Naive B cell (primary cell): ENCODE results near the gene TMEM169. TPM values are rescaled to one million over a fixed set of nuclear protein-coding genes. Genes with fewer than 3 reads are reported as not detected.
"Not testable (repeated sequence)": the region's sequence is repeated elsewhere in the genome, so short reads cannot be mapped to it uniquely, and the experiment has no call there.

Experiments used
- ATAC-seq, 2 donors: fragments of 150-1000 bp; cut with Tn5 transposase; 2 replicates each; pipeline ENCODE4 v1.10.0; 2021; ENCODE audit warnings: low read depth in 2 of 2, mild to moderate bottlenecking in 2 of 2, moderate library complexity in 2 of 2
- DNase-seq: peaks from one replicate; pipeline ENCODE4 v3.0.0; 2022
- H3K27ac Mint-ChIP-seq, 6 donors: one replicate each; pipeline ENCODE4 v1.8.0; 2020 to 2022; ENCODE audit warnings: mild to moderate bottlenecking in 6 of 6, mixed read lengths in 6 of 6, moderate library complexity in 5 of 6, inconsistent platforms in 2 of 6
- H3K27me3 Mint-ChIP-seq, 3 donors: one replicate each; pipeline ENCODE4 v1.8.0; 2021 to 2022; ENCODE audit warnings: mixed read lengths in 3 of 3, mild to moderate bottlenecking in 1 of 3
- H3K36me3 Mint-ChIP-seq, 2 donors: one replicate each; pipeline ENCODE4 v1.8.0; 2020 to 2022; ENCODE audit warnings: mixed read lengths in 2 of 2, inconsistent platforms in 1 of 2, mild to moderate bottlenecking in 1 of 2
- H3K4me1 Mint-ChIP-seq, 3 donors: one replicate each; pipeline ENCODE4 v1.8.0; 2020 to 2022; ENCODE audit warnings: mixed read lengths in 3 of 3, inconsistent platforms in 1 of 3, mild to moderate bottlenecking in 1 of 3, moderate library complexity in 1 of 3
- H3K4me3 Mint-ChIP-seq, 8 donors: one replicate each; pipeline ENCODE4 v1.8.0; 2020 to 2022; ENCODE audit warnings: mild to moderate bottlenecking in 8 of 8, mixed read lengths in 8 of 8, moderate library complexity in 8 of 8, inconsistent platforms in 2 of 8
- H3K9me3 Mint-ChIP-seq, 7 donors: one replicate each; pipeline ENCODE4 v1.8.0; 2020 to 2022; ENCODE audit warnings: mixed read lengths in 7 of 7, mild to moderate bottlenecking in 5 of 7, inconsistent platforms in 2 of 7, moderate library complexity in 1 of 7
- polyA plus RNA-seq, 6 donors: library from polyadenylated mRNA; unstranded; fragments of 300-500 nt; fragmentation: Illumina TruSeq; gene quantifications; one replicate each; pipeline ENCODE4 v1.2.3, GENCODE V29; 2021; ENCODE audit warnings: low read depth in 6 of 6

TMEM169 gene
- polyA plus RNA-seq, 6 donors from 2014 or later = 0.38 to 2.5 (median 1.2) TPM; not detected in 1

GRCh38 chr2:216132585-216132984, 50.9 kb downstream of the TMEM169 start:
- peaks cover 8 to 14% (median 11%) of the 10 kb centered on the region in 3 donors for H3K4me1 Mint-ChIP-seq
- DNase-seq (no peak), ATAC-seq (no peak)
- H3K27ac Mint-ChIP-seq = peak overlapping the region in 1 of 6 donors; percentile 21
- no peak overlapping the region for H3K4me3 Mint-ChIP-seq
- no peaks in the 10 kb centered on the region for H3K27me3 Mint-ChIP-seq
- H3K9me3 Mint-ChIP-seq = no peaks in the 10 kb centered on the region
- peaks cover 46 to 64% of the 10 kb centered on the region in 2 donors for H3K36me3 Mint-ChIP-seq

GRCh38 chr2:216133397-216133796, 51.7 kb downstream of the TMEM169 start:
- Mint-ChIP-seq H3K36me3 (peaks cover 52 to 58% of the 10 kb centered on the region in 2 donors), H3K27me3 (no peaks in the 10 kb centered on the region), H3K4me1 (peaks cover 7 to 11% (median 8%) of the 10 kb centered on the region in 3 donors), H3K4me3 (no peak overlapping the region), H3K27ac (peak overlapping the region in 1 of 6 donors; percentile 13), H3K9me3 (no peaks in the 10 kb centered on the region)
- no peak for DNase-seq
- no peak for ATAC-seq

- Mint-ChIP-seq H3K4me3 (no peak overlapping the region), H3K27me3 (no peaks in the 10 kb centered on the region), H3K36me3 (peaks cover 47 to 50% of the 10 kb centered on the region in 2 donors), H3K27ac (peak overlapping the region in 4 of 6 donors; percentile 1 to 79 (median 70)), H3K9me3 (no peaks in the 10 kb centered on the region), H3K4me1 (peaks cover 0 to 5% (median 4%) of the 10 kb centered on the region in 3 donors)
- ATAC-seq (no peak), DNase-seq (no peak)
Observed at GRCh38 chr2:216134958-216135541, 53.3 kb downstream of the TMEM169 start.

GRCh38 chr2:216139884-216140283, 58.2 kb downstream of the TMEM169 start:
- peaks cover 0 to 5% (median 0%) of the 10 kb centered on the region in 3 donors for H3K4me1 Mint-ChIP-seq

DNA sequence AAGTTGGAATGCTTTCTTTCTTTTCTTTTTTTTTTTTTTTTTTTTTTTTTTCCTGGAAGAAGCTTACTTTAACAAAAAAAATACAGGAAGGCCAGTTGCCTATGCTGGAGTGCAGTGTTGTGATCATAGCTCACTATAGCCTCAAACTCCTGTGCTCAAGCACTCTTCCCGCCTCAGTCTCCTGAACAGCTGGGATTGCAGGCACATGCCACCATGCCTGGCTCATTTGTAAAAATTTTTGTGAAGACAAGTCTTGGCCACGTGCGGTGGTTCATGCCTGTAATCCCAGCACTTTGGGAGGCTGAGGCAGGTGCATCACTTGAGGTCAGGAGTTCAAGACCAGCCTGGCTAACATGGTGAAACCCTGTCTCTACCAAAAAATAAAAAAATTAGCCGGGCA, 59.8 kb downstream of the TMEM169 start:
- ATAC-seq, H3K9me3 Mint-ChIP-seq, DNase-seq, H3K27me3 Mint-ChIP-seq, H3K4me1 Mint-ChIP-seq, H3K4me3 Mint-ChIP-seq: not testable (repeated sequence)
- peaks cover 4 to 12% of the 10 kb centered on the region in 2 donors for H3K36me3 Mint-ChIP-seq
- peak overlapping the region in 1 of 6 donors; percentile 29 for H3K27ac Mint-ChIP-seq

More at GRCh38 chr2:216139884-216140283, 58.2 kb downstream of the TMEM169 start:
- DNase-seq = peak; percentile 18
- Mint-ChIP-seq H3K9me3 (no peaks in the 10 kb centered on the region), H3K27me3 (no peaks in the 10 kb centered on the region), H3K27ac (peak overlapping the region in 2 of 6 donors; percentile 19 to 30), H3K36me3 (peaks cover 18 to 20% of the 10 kb centered on the region in 2 donors), H3K4me3 (no peak overlapping the region)
- ATAC-seq = peak; percentile 51 to 61

DNA sequence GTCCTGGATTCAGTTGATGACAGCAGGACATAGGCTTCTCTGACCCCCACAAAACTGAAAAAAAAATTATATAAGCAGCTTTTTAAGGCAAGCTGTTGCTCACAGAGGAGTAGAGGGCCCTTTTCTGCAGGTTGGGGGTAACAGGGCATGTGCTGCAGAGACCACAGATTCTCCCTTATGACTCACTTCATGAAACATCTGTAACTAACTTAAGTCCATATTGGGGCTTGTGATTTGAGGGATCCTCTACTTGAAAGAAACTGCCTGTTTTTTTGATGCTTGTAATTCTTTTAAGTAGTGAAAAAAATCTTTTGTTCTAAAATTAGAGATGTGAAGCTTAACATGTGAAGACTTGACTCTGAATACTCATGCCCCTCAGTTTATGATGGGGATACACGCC, 60.8 kb downstream of the TMEM169 start:
- Mint-ChIP-seq H3K27me3 (no peaks in the 10 kb centered on the region), H3K4me3 (no peak overlapping the region), H3K27ac (no peak overlapping the region), H3K9me3 (no peaks in the 10 kb centered on the region), H3K36me3 (peaks cover 10 to 12% of the 10 kb centered on the region in 2 donors), H3K4me1 (peaks cover 0 to 7% (median 5%) of the 10 kb centered on the region in 3 donors)
- ATAC-seq (no peak), DNase-seq (no peak)

GRCh38 chr2:216144372-216144771, 62.7 kb downstream of the TMEM169 start:
- no peak overlapping the region for H3K4me3 Mint-ChIP-seq

DNA sequence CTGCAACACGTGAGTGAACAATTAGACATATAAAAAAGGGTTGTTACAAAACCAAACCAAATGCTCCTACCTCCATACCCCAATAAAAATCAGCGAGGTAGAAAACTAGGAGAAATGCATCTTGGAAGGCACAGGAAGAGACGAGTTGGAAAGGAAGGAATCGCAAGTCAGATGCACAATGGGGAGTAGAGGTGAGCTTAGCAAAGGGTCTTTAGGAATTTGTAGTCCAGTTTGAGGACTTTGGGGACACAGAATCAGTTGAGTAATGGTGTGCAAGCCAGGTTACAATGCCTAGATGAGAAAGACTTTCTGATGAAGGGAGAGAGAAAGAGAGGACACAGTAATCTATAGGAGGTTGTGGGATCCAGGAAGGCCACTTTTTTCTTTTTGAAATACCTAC, 63.1 kb downstream of the TMEM169 start:
- Mint-ChIP-seq H3K27me3 (no peaks in the 10 kb centered on the region), H3K27ac (no peak overlapping the region), H3K4me3 (no peak overlapping the region), H3K4me1 (peaks cover 0 to 7% (median 5%) of the 10 kb centered on the region in 3 donors), H3K9me3 (no peaks in the 10 kb centered on the region), H3K36me3 (peaks cover 17% of the 10 kb centered on the region in 2 donors)
- ATAC-seq (no peak), DNase-seq (no peak)

More at GRCh38 chr2:216144372-216144771, 62.7 kb downstream of the TMEM169 start:
- peaks cover 0 to 7% (median 5%) of the 10 kb centered on the region in 3 donors for H3K4me1 Mint-ChIP-seq
- no peaks in the 10 kb centered on the region for H3K9me3 Mint-ChIP-seq
- DNase-seq = no peak
- ATAC-seq = no peak
- no peaks in the 10 kb centered on the region for H3K27me3 Mint-ChIP-seq
- H3K27ac Mint-ChIP-seq = no peak overlapping the region
- peaks cover 12% of the 10 kb centered on the region in 2 donors for H3K36me3 Mint-ChIP-seq

DNA sequence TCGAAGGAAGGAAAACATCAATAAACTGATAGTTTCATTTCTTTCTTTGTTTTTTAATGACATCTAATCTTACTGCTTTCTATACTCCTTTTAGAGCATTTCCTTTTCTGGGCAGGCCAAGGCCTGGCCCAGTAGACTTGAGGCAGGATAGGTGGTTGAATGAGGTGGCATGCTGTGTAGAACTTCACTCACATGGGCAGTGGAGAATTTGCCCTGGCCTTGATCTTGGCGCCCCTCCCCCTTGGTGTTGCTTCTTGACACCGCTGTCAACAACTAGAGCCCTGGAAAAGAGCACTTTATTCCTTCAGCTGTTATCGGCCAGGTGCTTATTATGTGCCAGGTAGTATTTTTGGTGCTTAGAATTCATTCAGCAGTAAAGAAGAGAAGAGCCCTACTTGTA, 64.9 kb downstream of the TMEM169 start:
- H3K27ac Mint-ChIP-seq = peak overlapping the region in 4 of 6 donors; percentile 60 to 79 (median 68)
- H3K4me3 Mint-ChIP-seq = no peak overlapping the region

GRCh38 chr2:216147172-216148131, 65.7 kb downstream of the TMEM169 start:
- no peak for DNase-seq
- Mint-ChIP-seq H3K36me3 (peaks cover 28% of the 10 kb centered on the region in 2 donors), H3K4me3 (no peak overlapping the region), H3K9me3 (no peaks in the 10 kb centered on the region), H3K27me3 (no peaks in the 10 kb centered on the region), H3K4me1 (peaks cover 0 to 11% (median 5%) of the 10 kb centered on the region in 3 donors), H3K27ac (peak overlapping the region in 4 of 6 donors; percentile 20 to 79 (median 75))
- ATAC-seq = no peak

More for the DNA sequence above, 64.9 kb downstream of the TMEM169 start:
- no peak for ATAC-seq
- H3K36me3 Mint-ChIP-seq = peaks cover 24 to 26% of the 10 kb centered on the region in 2 donors
- H3K4me1 Mint-ChIP-seq = peaks cover 0 to 8% (median 5%) of the 10 kb centered on the region in 3 donors
- no peaks in the 10 kb centered on the region for H3K27me3 Mint-ChIP-seq
- H3K9me3 Mint-ChIP-seq = no peaks in the 10 kb centered on the region
- DNase-seq = no peak

DNA sequence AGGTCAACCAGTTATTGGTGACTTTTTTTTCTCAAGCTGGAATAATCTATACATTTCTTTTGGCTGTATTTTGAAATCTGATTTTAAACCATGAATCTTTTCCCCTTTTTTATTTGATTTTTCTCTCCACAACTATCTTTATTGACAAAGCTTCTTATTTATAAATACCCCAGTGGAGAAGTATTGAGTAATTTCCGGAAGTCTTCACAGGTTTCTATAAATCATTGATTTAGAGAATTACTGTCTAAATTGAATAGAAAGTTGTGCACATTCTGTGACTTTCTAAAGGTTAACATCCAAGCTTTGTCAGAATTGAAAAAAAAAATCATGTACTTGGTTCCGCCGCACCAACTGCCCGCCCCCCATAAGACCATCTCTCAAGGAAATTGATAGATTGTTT, 67.3 kb downstream of the TMEM169 start:
- Mint-ChIP-seq H3K9me3 (no peaks in the 10 kb centered on the region), H3K27ac (peak overlapping the region in 3 of 6 donors; percentile 11 to 71 (median 22)), H3K4me1 (peaks cover 0 to 11% (median 5%) of the 10 kb centered on the region in 3 donors), H3K36me3 (peaks cover 34 to 42% of the 10 kb centered on the region in 2 donors), H3K4me3 (no peak overlapping the region), H3K27me3 (no peaks in the 10 kb centered on the region)
- DNase-seq (no peak), ATAC-seq (no peak)

DNA sequence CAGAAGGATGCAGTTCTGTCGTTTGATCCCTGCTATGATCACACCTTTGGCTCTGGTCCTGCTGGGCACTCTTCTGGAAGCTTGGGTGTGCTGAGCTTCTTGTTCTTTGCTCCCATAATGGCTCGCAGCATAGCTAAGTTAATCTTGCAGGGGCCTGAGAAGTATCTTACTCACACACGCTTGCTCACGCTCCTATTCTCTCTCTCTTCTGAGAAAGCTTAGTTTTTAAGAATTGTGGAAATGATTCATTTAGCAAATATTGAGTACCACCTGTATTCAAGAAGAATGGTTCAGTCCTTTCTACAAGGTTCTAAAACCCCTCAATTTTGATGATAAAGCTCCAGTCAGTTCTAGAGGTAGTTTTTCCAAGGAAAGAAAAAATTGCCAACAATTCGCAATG, 68.0 kb downstream of the TMEM169 start:
- DNase-seq (no peak), ATAC-seq (no peak)
- Mint-ChIP-seq H3K27me3 (no peaks in the 10 kb centered on the region), H3K36me3 (peaks cover 34 to 44% of the 10 kb centered on the region in 2 donors), H3K9me3 (no peaks in the 10 kb centered on the region), H3K27ac (peak overlapping the region in 3 of 6 donors; percentile 11 to 23 (median 13)), H3K4me1 (peaks cover 0 to 11% (median 5%) of the 10 kb centered on the region in 3 donors), H3K4me3 (no peak overlapping the region)

GRCh38 chr2:216151313-216152025, 69.8 kb downstream of the TMEM169 start:
- peaks cover 42 to 44% of the 10 kb centered on the region in 2 donors for H3K36me3 Mint-ChIP-seq
- DNase-seq (no peak), ATAC-seq (no peak)
- no peaks in the 10 kb centered on the region for H3K9me3 Mint-ChIP-seq
- H3K27me3 Mint-ChIP-seq = no peaks in the 10 kb centered on the region
- H3K4me1 Mint-ChIP-seq = peaks cover 0 to 11% (median 5%) of the 10 kb centered on the region in 3 donors
- no peak overlapping the region for H3K4me3 Mint-ChIP-seq
- peak overlapping the region in 4 of 6 donors; percentile 32 to 47 (median 42) for H3K27ac Mint-ChIP-seq
